Measurements from ENCODE around the gene ZBTB40. TPM values are rescaled to one million over a fixed set of nuclear protein-coding genes. Genes with fewer than 3 reads are reported as not detected.

The ZBTB40 gene
- polyA plus RNA-seq, 3 donors: 1.1 to 17.8 (median 1.3) TPM

DNA sequence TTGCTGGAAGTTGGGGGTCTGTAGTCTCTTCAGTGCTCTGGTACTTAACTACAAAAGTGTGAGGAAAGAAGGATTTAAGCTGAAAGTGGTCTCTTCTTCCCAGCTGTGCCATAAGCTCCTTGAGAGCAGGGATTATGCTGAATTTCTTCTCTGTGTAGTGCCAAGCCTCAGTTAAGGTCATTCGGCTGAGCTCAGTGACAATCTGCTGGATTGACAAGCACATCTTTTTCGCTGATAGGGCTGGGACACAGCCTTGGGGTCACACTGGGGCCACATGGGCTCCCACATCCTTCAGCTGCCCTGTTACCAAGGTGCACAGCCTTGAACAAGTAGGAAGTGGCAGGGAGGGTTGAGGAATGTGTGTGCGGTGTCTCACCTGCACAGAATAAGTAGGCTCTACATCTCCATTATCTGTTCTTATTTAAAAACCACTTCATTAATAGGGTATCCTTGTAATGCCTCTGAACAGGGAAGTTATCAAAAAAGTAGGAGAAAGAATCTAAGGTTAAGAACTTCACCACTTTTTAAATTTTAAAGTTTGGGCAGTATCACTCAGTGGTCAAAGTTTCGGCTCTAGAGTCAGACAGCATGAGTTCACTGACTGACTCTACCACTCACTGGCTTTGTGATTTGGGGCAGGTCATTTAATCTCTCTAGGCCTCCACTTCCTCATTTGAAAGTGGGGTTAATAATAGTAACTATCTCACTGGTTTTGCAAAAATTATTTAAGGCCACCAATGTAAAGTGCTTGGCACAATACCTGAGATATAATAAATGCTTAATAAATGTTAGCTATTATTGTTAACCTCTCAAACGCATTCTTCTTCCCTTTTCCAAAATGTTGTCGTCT, 10.3 kb downstream of the ZBTB40 start:
- DNase-seq: no peak
- 95% methylated on average over 2 of the region's 6 CpGs for WGBS (ENCODE audit: insufficient coverage)

GRCh38 chr1:22462928-22463327, 11.3 kb downstream of the ZBTB40 start:
- H3K27ac Mint-ChIP-seq: no peak overlapping the region
- peaks cover 17% of the 10 kb centered on the region for H3K4me1 Mint-ChIP-seq
- Histone ChIP-seq H3K27me3 (ENCODE audit: control insufficient read depth in 2 of 2, insufficient read depth in 2 of 2, low read length in 2 of 2) (no peaks in the 10 kb centered on the region), H3K36me3 (replicated peaks in 1 of 2; ENCODE audit: control insufficient read depth in 1 of 2, insufficient read depth in 2 of 2, low read length in 2 of 2) (no peaks in the 10 kb centered on the region), H4K20me1 (ENCODE audit: insufficient read depth, low read length) (peaks cover 73% of the 10 kb centered on the region), H3K4me3 (replicated peaks in 1 of 3; ENCODE audit: low read depth in 2 of 3, low read length in 3 of 3) (no peak overlapping the region), H3K79me2 (ENCODE audit: insufficient read depth, low read length) (peaks cover 73% of the 10 kb centered on the region), H3K27ac (ENCODE audit: low read depth in 1 of 2, low read length in 2 of 2) (no peak overlapping the region), H3K4me1 (ENCODE audit: control insufficient read depth in 1 of 2, insufficient read depth in 2 of 2, low read length in 2 of 2) (peaks cover 0 to 6% of the 10 kb centered on the region in 2 donors), H3K9ac (ENCODE audit: insufficient read depth, low read length, poor library complexity, severe bottlenecking) (no peak overlapping the region), H3K9me3 (replicated peaks in 1 of 2; ENCODE audit: control insufficient read depth in 1 of 2, insufficient read depth in 1 of 2, low read length in 2 of 2) (peaks cover 9 to 14% of the 10 kb centered on the region in 2 donors), H3K4me2 (replicated peaks; ENCODE audit: extremely low read depth, low read length, poor library complexity, severe bottlenecking) (no peak overlapping the region), H2AFZ (ENCODE audit: insufficient read depth, low read depth, low read length, poor library complexity, severe bottlenecking) (no peak overlapping the region)
- peaks cover 2 to 6% of the 10 kb centered on the region in 2 donors for H3K36me3 Mint-ChIP-seq
- H3K27me3 Mint-ChIP-seq (ENCODE audit: low read depth in 3 of 3): peaks cover 0 to 1% (median 0%) of the 10 kb centered on the region in 3 donors
- H3K4me3 Mint-ChIP-seq: no peak overlapping the region
- intact Hi-C loops (cut with micrococcal nuclease): no loop called here
- DNase-seq: no peak
- TF ChIP-seq, protein P1, sequence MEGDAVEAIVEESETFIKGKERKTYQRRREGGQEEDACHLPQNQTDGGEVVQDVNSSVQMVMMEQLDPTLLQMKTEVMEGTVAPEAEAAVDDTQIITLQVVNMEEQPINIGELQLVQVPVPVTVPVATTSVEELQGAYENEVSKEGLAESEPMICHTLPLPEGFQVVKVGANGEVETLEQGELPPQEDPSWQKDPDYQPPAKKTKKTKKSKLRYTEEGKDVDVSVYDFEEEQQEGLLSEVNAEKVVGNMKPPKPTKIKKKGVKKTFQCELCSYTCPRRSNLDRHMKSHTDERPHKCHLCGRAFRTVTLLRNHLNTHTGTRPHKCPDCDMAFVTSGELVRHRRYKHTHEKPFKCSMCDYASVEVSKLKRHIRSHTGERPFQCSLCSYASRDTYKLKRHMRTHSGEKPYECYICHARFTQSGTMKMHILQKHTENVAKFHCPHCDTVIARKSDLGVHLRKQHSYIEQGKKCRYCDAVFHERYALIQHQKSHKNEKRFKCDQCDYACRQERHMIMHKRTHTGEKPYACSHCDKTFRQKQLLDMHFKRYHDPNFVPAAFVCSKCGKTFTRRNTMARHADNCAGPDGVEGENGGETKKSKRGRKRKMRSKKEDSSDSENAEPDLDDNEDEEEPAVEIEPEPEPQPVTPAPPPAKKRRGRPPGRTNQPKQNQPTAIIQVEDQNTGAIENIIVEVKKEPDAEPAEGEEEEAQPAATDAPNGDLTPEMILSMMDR (IDR thresholded peaks at IDR 0.05): no peak
- peaks cover 0 to 11% (median 7%) of the 10 kb centered on the region in 7 donors for H3K9me3 Mint-ChIP-seq
- whole genome bisulfite sequencing (ENCODE audit: insufficient coverage): no CpG with 5 or more reads among the region's 4 CpGs

More for the DNA sequence above, 10.3 kb downstream of the ZBTB40 start:
- no peaks in the 10 kb centered on the region for H3K4me1 ChIP-seq (ENCODE audit: control insufficient read depth in 1 of 2, insufficient read depth in 2 of 2, low read length in 2 of 2)
- H3K36me3 ChIP-seq (replicated peaks in 1 of 2; ENCODE audit: control insufficient read depth in 1 of 2, insufficient read depth in 2 of 2, low read length in 2 of 2): peaks cover 0 to 2% of the 10 kb centered on the region in 2 donors
- H2AFZ ChIP-seq (ENCODE audit: insufficient read depth, low read depth, low read length, poor library complexity, severe bottlenecking): no peak overlapping the region
- H3K27ac ChIP-seq (ENCODE audit: low read depth in 1 of 2, low read length in 2 of 2): no peak overlapping the region
- Mint-ChIP-seq H3K9me3 (peaks cover 0 to 11% (median 7%) of the 10 kb centered on the region in 7 donors), H3K27ac (no peak overlapping the region), H3K4me3 (no peak overlapping the region), H3K36me3 (peaks cover 2 to 6% of the 10 kb centered on the region in 2 donors), H3K4me1 (peaks cover 9% of the 10 kb centered on the region), H3K27me3 (ENCODE audit: low read depth in 3 of 3) (peaks cover 0 to 1% (median 0%) of the 10 kb centered on the region in 3 donors)
- no peak overlapping the region for H3K4me3 ChIP-seq (replicated peaks in 1 of 3; ENCODE audit: low read depth in 2 of 3, low read length in 3 of 3)
- TF ChIP-seq, protein P1 (IDR thresholded peaks at IDR 0.05): no peak
- no peak overlapping the region for H3K4me2 ChIP-seq (replicated peaks; ENCODE audit: extremely low read depth, low read length, poor library complexity, severe bottlenecking)
- H3K9me3 ChIP-seq (replicated peaks in 1 of 2; ENCODE audit: control insufficient read depth in 1 of 2, insufficient read depth in 1 of 2, low read length in 2 of 2): peaks cover 9 to 14% of the 10 kb centered on the region in 2 donors
- peaks cover 79% of the 10 kb centered on the region for H4K20me1 ChIP-seq (ENCODE audit: insufficient read depth, low read length)
- intact Hi-C loops (cut with micrococcal nuclease): no loop called here
- H3K9ac ChIP-seq (ENCODE audit: insufficient read depth, low read length, poor library complexity, severe bottlenecking): no peak overlapping the region
- H3K27me3 ChIP-seq (ENCODE audit: control insufficient read depth in 2 of 2, insufficient read depth in 2 of 2, low read length in 2 of 2): no peaks in the 10 kb centered on the region
- peaks cover 72% of the 10 kb centered on the region for H3K79me2 ChIP-seq (ENCODE audit: insufficient read depth, low read length)
